SK-N-SH (cell line): Measurements from ENCODE around the gene CHD1. TPM values are rescaled to one million over a fixed set of nuclear protein-coding genes. Genes with fewer than 3 reads are reported as not detected.

Experiments
- CTCF ChIA-PET: fragments of 300-600, 350-600 bp; formaldehyde crosslinking; extraction: SDS; loops from one replicate; lab custom pipeline; 2021; lab: Yijun Ruan, JAX
- POLR2A ChIA-PET: fragments of 350-600 bp; sonication (Branson Sonifier 250); formaldehyde crosslinking; extraction: SDS; loops from one replicate; lab custom pipeline; 2020; ENCODE audit warnings: antibody characterized with exemption, inconsistent platforms; lab: Yijun Ruan, JAX
- DNase-seq: peaks from one replicate; pipeline ENCODE4 v3.0.0; 2012
- H2AFZ ChIP-seq: fragments of 200-600 bp; sonication (generic); 2 replicates; pipeline ENCODE4 v1.8.1; 2016; ENCODE audit warnings: antibody characterized with exemption, mild to moderate bottlenecking, low read depth
- H3F3A ChIP-seq: fragments of 200-600 bp; sonication (generic); replicated peaks from 2 replicates; pipeline ENCODE3; 2016; ENCODE audit warnings: antibody characterized with exemption, mild to moderate bottlenecking; ENCODE audit not compliant: insufficient read depth
- H3K27ac ChIP-seq, 2 experiments: fragments of 200-500 bp in 1 of 2; fragments of 200-600 bp in 1 of 2; sonication (Bioruptor generic) in 1 of 2; sonication (generic), shearing (Covaris generic) in 1 of 2; 2 replicates each; pipeline versions ENCODE4 v1.5.1 to v1.6.1; 2014 to 2016; ENCODE audit warnings: low read depth in 2 of 2, inconsistent platforms in 1 of 2, low read length in 1 of 2, mild to moderate bottlenecking in 1 of 2, mixed read lengths in 1 of 2
- H3K27me3 ChIP-seq: fragments of 200-600 bp; sonication (generic), shearing (Covaris generic); 2 replicates; pipeline ENCODE4 v1.6.1; 2016; ENCODE audit warnings: mixed run types; ENCODE audit not compliant: insufficient read depth
- H3K36me3 ChIP-seq, 2 experiments: fragments of 200-500 bp in 1 of 2; fragments of 200-600 bp in 1 of 2; sonication (Bioruptor generic) in 1 of 2; sonication (generic) in 1 of 2; replicated peaks in 1 of 2; 2 replicates each; pipeline versions ENCODE3 to v1.5.1; 2014 to 2016; ENCODE audit warnings: low read length in 1 of 2, mild to moderate bottlenecking in 1 of 2; ENCODE audit not compliant: insufficient read depth in 2 of 2, control insufficient read depth in 1 of 2
- H3K4me1 ChIP-seq, 2 experiments: fragments of 200-500 bp in 1 of 2; fragments of 200-600 bp in 1 of 2; sonication (Bioruptor generic) in 1 of 2; sonication (generic), shearing (Covaris generic) in 1 of 2; 2 replicates each; pipeline versions ENCODE4 v1.5.1 to v1.6.1; 2014 to 2016; ENCODE audit warnings: low read depth in 1 of 2, low read length in 1 of 2, mixed run types in 1 of 2; ENCODE audit not compliant: insufficient read depth in 2 of 2, control insufficient read depth in 1 of 2
- H3K4me2 ChIP-seq: fragments of 200-600 bp; sonication (generic), shearing (Covaris generic); 2 replicates; pipeline ENCODE4 v1.6.1; 2017; ENCODE audit warnings: mixed run types
- H3K4me3 ChIP-seq, 2 experiments: fragments of 200-500 bp in 1 of 2; fragments of 200-600 bp in 1 of 2; sonication (Bioruptor generic) in 1 of 2; sonication (generic), shearing (Covaris generic) in 1 of 2; 2 replicates each; pipeline versions ENCODE4 v1.5.1 to v1.8.1; 2014 to 2016; ENCODE audit warnings: low read depth in 2 of 2, inconsistent platforms in 1 of 2, low read length in 1 of 2, mild to moderate bottlenecking in 1 of 2, mixed read lengths in 1 of 2, moderate library complexity in 1 of 2
- H3K79me2 ChIP-seq: fragments of 200-600 bp; sonication (generic); 2 replicates; pipeline ENCODE4 v1.8.1; 2017; ENCODE audit warnings: mild to moderate bottlenecking; ENCODE audit not compliant: insufficient read depth
- H3K9ac ChIP-seq: fragments of 200-600 bp; sonication (generic); 2 replicates; pipeline ENCODE4 v1.6.1; 2017; ENCODE audit warnings: mixed run types
- H3K9me2 ChIP-seq: fragments of 200-600 bp; sonication (generic); 2 replicates; pipeline ENCODE4 v1.6.1; 2017; ENCODE audit warnings: mixed run types
- H3K9me3 ChIP-seq: fragments of 200-600 bp; sonication (generic); 2 replicates; pipeline ENCODE4 v1.6.1; 2017; ENCODE audit warnings: mixed run types, mild to moderate bottlenecking, moderate library complexity
- H4K20me1 ChIP-seq: fragments of 200-600 bp; sonication (generic); 2 replicates; pipeline ENCODE4 v1.6.1; 2017; ENCODE audit warnings: mild to moderate bottlenecking, mixed run types; ENCODE audit not compliant: insufficient read depth
- CHD2 ChIP-seq: fragments of 150-350 bp; IDR thresholded peaks from 2 replicates; pipeline ENCODE4 v1.6.1; 2018; ENCODE audit warnings: low read length; ENCODE audit not compliant: partially characterized antibody
- ELF1 ChIP-seq: IDR thresholded peaks from 2 replicates; pipeline ENCODE4 v1.4.0; 2012
- EP300 ChIP-seq, 2 experiments: IDR thresholded peaks; 2 replicates each; pipeline versions ENCODE4 v1.4.0 to v1.6.1; 2012; ENCODE audit warnings: borderline replicate concordance in 1 of 2, low read depth in 1 of 2, low read length in 1 of 2
- EZH2phosphoT487 ChIP-seq: fragments of 200-600 bp; sonication (generic); IDR thresholded peaks from 2 replicates; pipeline ENCODE4 v1.6.1; 2017; ENCODE audit warnings: low read depth, mixed run types, mild to moderate bottlenecking, antibody characterized with exemption, moderate library complexity, borderline replicate concordance
- FOSL2 ChIP-seq: IDR thresholded peaks from 2 replicates; pipeline ENCODE4 v1.4.0; 2012; ENCODE audit warnings: low read depth, mild to moderate bottlenecking, moderate library complexity, borderline replicate concordance
- FOXJ3 ChIP-seq: sonication (generic); formaldehyde crosslinking; IDR thresholded peaks from 2 replicates; pipeline ENCODE4 v1.5.1; 2020; ENCODE audit warnings: mild to moderate bottlenecking, missing genetic modification reagents
- GABPA ChIP-seq: IDR thresholded peaks from 2 replicates; pipeline ENCODE4 v1.4.0; 2012; ENCODE audit warnings: low read depth, mild to moderate bottlenecking
- GATA2 ChIP-seq: sonication (generic); formaldehyde crosslinking; IDR thresholded peaks from 2 replicates; pipeline ENCODE4 v1.5.0; 2020; ENCODE audit warnings: mild to moderate bottlenecking, missing genetic modification reagents
- MEF2A ChIP-seq: IDR thresholded peaks from 2 replicates; pipeline ENCODE4 v1.4.0; 2012; ENCODE audit warnings: low read depth, borderline replicate concordance
- NFIC ChIP-seq: IDR thresholded peaks from 2 replicates; pipeline ENCODE4 v1.4.0; 2012; ENCODE audit warnings: borderline replicate concordance
- NRF1 ChIP-seq: IDR thresholded peaks from 2 replicates; pipeline ENCODE4 v1.6.1; 2012; ENCODE audit warnings: low read depth, mild to moderate bottlenecking, low read length
- RAD21 ChIP-seq: IDR thresholded peaks from 2 replicates; pipeline ENCODE4 v1.6.1; 2012; ENCODE audit warnings: mild to moderate bottlenecking, low read length
- RXRA ChIP-seq: IDR thresholded peaks from 2 replicates; pipeline ENCODE4 v1.4.0; 2012; ENCODE audit warnings: low read depth, mild to moderate bottlenecking, borderline replicate concordance
- SIN3A ChIP-seq: IDR thresholded peaks from 2 replicates; pipeline ENCODE4 v1.6.1; 2012; ENCODE audit warnings: low read depth, mild to moderate bottlenecking, low read length, moderate library complexity, borderline replicate concordance
- SMC3 ChIP-seq: IDR thresholded peaks from 2 replicates; pipeline ENCODE4 v1.6.1; 2012; ENCODE audit warnings: low read depth, low read length, improper control_type of control experiment
- TCF12 ChIP-seq: IDR thresholded peaks from 2 replicates; pipeline ENCODE4 v1.4.0; 2012
- TEAD4 ChIP-seq: IDR thresholded peaks from 2 replicates; pipeline ENCODE4 v1.4.0; 2012; ENCODE audit warnings: mild to moderate bottlenecking, borderline replicate concordance; ENCODE audit not compliant: insufficient read depth
- YY1 ChIP-seq: IDR thresholded peaks from 2 replicates; pipeline ENCODE4 v1.4.0; 2012; ENCODE audit warnings: low read depth, mild to moderate bottlenecking
- WGBS: methylation state at CpG from one replicate; pipeline ENCODE4 v1.1.6; 2017; ENCODE audit warnings: low lambda C conversion rate; 5-methylcytosine and 5-hydroxymethylcytosine counted together
- polyA plus RNA-seq, 3 experiments: library from polyadenylated mRNA; depleted of rRNA; stranded (reverse); fragments of >200 nt; gene quantifications; 2 replicates each; pipeline ENCODE4 v1.2.3, GENCODE V29; 2012
- TF ChIP-seq, protein P1 (sequence below): IDR thresholded peaks from 2 replicates; pipeline ENCODE4 v1.4.0; 2012; ENCODE audit warnings: low read depth, borderline replicate concordance
- TF ChIP-seq, protein P2 (sequence below): fragments of 200-600 bp; sonication (generic); IDR thresholded peaks from 2 replicates; pipeline ENCODE4 v1.6.1; 2017; ENCODE audit warnings: antibody characterized with exemption, mild to moderate bottlenecking, moderate library complexity
- TF ChIP-seq, protein P3 (sequence below): fragments of 150-350 bp; IDR thresholded peaks from 2 replicates; pipeline ENCODE4 v1.6.1; 2016; ENCODE audit warnings: mild to moderate bottlenecking, low read depth, low read length
- TF ChIP-seq, protein P4 (sequence below): IDR thresholded peaks from 2 replicates; pipeline ENCODE4 v1.4.0; 2012; ENCODE audit warnings: low read depth
- TF ChIP-seq, protein P5 (sequence below): fragments of 150-350 bp; IDR thresholded peaks from 2 replicates; pipeline ENCODE4 v1.6.1; 2017; ENCODE audit warnings: antibody characterized with exemption, low read length, low read depth, borderline replicate concordance

Gene CHD1
- polyA plus RNA-seq, 1 of the 3 experiments (the other 2 are of a cell fraction), result 12.4 TPM

DNA sequence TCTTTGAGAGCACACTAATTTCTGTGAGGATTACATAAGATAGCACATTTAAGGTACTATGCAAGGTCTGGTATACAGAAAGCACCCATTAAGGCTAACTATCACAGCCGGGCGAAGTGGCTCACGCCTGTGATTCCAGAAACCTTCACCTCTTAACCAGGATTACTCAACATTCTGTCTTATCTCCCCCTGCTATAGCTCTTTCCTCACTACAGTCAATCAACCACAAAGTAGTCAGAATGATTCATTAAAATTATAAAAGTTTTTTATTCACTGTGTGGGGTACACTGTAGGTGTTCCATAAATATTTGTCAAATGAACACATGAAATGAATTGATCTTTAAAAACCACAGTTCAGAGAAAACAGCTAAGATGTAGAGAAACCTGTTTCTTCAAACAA lies 48.7 kb downstream of the CHD1 start:
- H3K9me3 ChIP-seq, result no peaks in the 10 kb centered on the region
- H3K9me2 ChIP-seq, result no peaks in the 10 kb centered on the region
- no peak overlapping the region for H3K27ac ChIP-seq
- H3K4me3 ChIP-seq, result no peak overlapping the region
- H2AFZ ChIP-seq, result no peak overlapping the region
- peaks cover 82 to 83% of the 10 kb centered on the region in 2 experiments for H3K36me3 ChIP-seq
- 96% methylated on average over 3 of the region's 3 CpGs for WGBS
- no peaks in the 10 kb centered on the region for H3K27me3 ChIP-seq
- peaks cover 11% of the 10 kb centered on the region for H3F3A ChIP-seq
- peaks cover 8% of the 10 kb centered on the region for H3K79me2 ChIP-seq
- H4K20me1 ChIP-seq, result no peaks in the 10 kb centered on the region
- ChIA-PET CTCF (no interaction called here), POLR2A (no interaction called here)
- TF ChIP-seq GABPA (no peak), SMC3 (no peak), ELF1 (no peak), YY1 (no peak), EZH2phosphoT487 (no peak), EP300 (IDR thresholded peaks at IDR 0.05; ENCODE audit: borderline replicate concordance in 1 of 2, low read depth in 1 of 2, low read length in 1 of 2) (no peak), MEF2A (no peak), TEAD4 (no peak)
- TF ChIP-seq, protein P1, sequence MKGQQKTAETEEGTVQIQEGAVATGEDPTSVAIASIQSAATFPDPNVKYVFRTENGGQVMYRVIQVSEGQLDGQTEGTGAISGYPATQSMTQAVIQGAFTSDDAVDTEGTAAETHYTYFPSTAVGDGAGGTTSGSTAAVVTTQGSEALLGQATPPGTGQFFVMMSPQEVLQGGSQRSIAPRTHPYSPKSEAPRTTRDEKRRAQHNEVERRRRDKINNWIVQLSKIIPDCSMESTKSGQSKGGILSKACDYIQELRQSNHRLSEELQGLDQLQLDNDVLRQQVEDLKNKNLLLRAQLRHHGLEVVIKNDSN, result no peak
- TF ChIP-seq, all 33 proteins: peak for 0
- Histone ChIP-seq H3K4me1 (no peaks in the 10 kb centered on the region; a peak in 1 of 4 replicates), H3K9ac (no peak overlapping the region), H3K4me2 (no peak overlapping the region)
- DNase-seq, result no peak

DNA sequence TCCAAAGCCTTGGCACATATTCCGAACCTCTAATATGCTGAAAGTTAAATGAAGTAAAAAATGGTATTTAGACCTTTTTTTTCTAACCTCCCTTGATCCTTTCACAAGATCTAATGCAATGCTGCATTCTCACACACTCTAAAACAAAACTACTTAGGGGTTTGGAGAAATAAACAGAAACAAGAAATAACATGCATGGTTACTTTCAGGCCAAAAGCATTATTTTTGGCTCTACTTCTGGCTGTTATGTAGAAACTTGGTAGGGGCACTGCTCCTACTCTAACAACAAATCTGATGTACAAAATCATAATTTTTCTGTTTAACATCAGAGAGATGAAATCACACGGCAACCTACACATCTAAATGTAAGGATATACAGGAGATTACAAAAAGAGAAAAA lies 51.2 kb downstream of the CHD1 start:
- peaks cover 88 to 89% of the 10 kb centered on the region in 2 experiments for H3K36me3 ChIP-seq
- no peak overlapping the region for H3K27ac ChIP-seq
- H3K4me3 ChIP-seq, result no peak overlapping the region
- peaks cover 10% of the 10 kb centered on the region for H3F3A ChIP-seq
- H3K9ac ChIP-seq, result no peak overlapping the region
- H3K79me2 ChIP-seq, result peaks cover 10% of the 10 kb centered on the region; the same call in 1 of the 2 replicates
- WGBS, result 99% methylated on average over 2 of the region's 2 CpGs
- DNase-seq, result no peak
- POLR2A ChIA-PET, result no interaction called here
- H3K4me1 ChIP-seq, result no peaks in the 10 kb centered on the region; a peak in 1 of 4 replicates
- CTCF ChIA-PET, result interaction anchor here (1.4 kb wide), 1 partner anchor 1716 kb away, joined by 3 read pairs; no protein-coding TSS in a partner anchor
- no peaks in the 10 kb centered on the region for H3K9me2 ChIP-seq
- no peak overlapping the region for H3K4me2 ChIP-seq
- no peaks in the 10 kb centered on the region for H3K9me3 ChIP-seq
- TF ChIP-seq, protein P1, result no peak
- TF ChIP-seq, protein P2, sequence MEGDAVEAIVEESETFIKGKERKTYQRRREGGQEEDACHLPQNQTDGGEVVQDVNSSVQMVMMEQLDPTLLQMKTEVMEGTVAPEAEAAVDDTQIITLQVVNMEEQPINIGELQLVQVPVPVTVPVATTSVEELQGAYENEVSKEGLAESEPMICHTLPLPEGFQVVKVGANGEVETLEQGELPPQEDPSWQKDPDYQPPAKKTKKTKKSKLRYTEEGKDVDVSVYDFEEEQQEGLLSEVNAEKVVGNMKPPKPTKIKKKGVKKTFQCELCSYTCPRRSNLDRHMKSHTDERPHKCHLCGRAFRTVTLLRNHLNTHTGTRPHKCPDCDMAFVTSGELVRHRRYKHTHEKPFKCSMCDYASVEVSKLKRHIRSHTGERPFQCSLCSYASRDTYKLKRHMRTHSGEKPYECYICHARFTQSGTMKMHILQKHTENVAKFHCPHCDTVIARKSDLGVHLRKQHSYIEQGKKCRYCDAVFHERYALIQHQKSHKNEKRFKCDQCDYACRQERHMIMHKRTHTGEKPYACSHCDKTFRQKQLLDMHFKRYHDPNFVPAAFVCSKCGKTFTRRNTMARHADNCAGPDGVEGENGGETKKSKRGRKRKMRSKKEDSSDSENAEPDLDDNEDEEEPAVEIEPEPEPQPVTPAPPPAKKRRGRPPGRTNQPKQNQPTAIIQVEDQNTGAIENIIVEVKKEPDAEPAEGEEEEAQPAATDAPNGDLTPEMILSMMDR, result no peak
- TF ChIP-seq ELF1 (no peak), RXRA (no peak), GABPA (no peak), RAD21 (no peak), NFIC (no peak), CHD2 (no peak), NRF1 (no peak), FOSL2 (no peak), GATA2 (CRISPR knock-in tag) (no peak), MEF2A (no peak), TCF12 (no peak), FOXJ3 (CRISPR knock-in tag) (no peak), SMC3 (no peak), SIN3A (no peak)
- TF ChIP-seq, protein P3, sequence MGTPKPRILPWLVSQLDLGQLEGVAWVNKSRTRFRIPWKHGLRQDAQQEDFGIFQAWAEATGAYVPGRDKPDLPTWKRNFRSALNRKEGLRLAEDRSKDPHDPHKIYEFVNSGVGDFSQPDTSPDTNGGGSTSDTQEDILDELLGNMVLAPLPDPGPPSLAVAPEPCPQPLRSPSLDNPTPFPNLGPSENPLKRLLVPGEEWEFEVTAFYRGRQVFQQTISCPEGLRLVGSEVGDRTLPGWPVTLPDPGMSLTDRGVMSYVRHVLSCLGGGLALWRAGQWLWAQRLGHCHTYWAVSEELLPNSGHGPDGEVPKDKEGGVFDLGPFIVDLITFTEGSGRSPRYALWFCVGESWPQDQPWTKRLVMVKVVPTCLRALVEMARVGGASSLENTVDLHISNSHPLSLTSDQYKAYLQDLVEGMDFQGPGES, result no peak
- TF ChIP-seq, protein P4, sequence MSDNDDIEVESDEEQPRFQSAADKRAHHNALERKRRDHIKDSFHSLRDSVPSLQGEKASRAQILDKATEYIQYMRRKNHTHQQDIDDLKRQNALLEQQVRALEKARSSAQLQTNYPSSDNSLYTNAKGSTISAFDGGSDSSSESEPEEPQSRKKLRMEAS, result no peak
- TF ChIP-seq, protein P5, sequence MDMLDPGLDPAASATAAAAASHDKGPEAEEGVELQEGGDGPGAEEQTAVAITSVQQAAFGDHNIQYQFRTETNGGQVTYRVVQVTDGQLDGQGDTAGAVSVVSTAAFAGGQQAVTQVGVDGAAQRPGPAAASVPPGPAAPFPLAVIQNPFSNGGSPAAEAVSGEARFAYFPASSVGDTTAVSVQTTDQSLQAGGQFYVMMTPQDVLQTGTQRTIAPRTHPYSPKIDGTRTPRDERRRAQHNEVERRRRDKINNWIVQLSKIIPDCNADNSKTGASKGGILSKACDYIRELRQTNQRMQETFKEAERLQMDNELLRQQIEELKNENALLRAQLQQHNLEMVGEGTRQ, result no peak
- H2AFZ ChIP-seq, result no peak overlapping the region
- H3K27me3 ChIP-seq, result no peaks in the 10 kb centered on the region
- no peaks in the 10 kb centered on the region for H4K20me1 ChIP-seq
